G401 (cell line): ENCODE results near the gene TMX1. TPM values are rescaled to one million over a fixed set of nuclear protein-coding genes. Genes with fewer than 3 reads are reported as not detected.

ENCODE experiments used
- DNase-seq: peaks from one replicate; pipeline ENCODE4 v3.0.0-alpha.2; 2015; ENCODE audit warnings: low spot score
- in situ Hi-C: cut with HindIII; loops from 2 replicates; pipeline ENCODE4 v1.10.0; 2016; ENCODE audit warnings: low sequenced_read_pairs, mixed read lengths
- total RNA-seq: library from RNA; depleted of rRNA; stranded (reverse); fragments of >200 nt; shearing (Covaris generic); gene quantifications from 2 replicates; pipeline ENCODE4 v1.2.3, GENCODE V29; 2014

Gene TMX1
- total RNA-seq, 1 experiment from 2014 or later: 57.2 TPM

GRCh38 chr14:51236314-51236713 lies 3.7 kb upstream of the TMX1 start:
- in situ Hi-C loops: no loop called here
- DNase-seq: no peak

- in situ Hi-C loops: no loop called here
- DNase-seq: no peak
Observed at GRCh38 chr14:51240804-51241380, 845 bp downstream of the TMX1 start.

- peak; percentile 49 for DNase-seq
- in situ Hi-C loops: no loop called here
Observed at GRCh38 chr14:51242545-51243490, 2.8 kb downstream of the TMX1 start.

GRCh38 chr14:51244591-51244990 lies 4.5 kb downstream of the TMX1 start:
- no peak for DNase-seq
- in situ Hi-C loops: no loop called here

GRCh38 chr14:51246032-51246431 lies 6.0 kb downstream of the TMX1 start:
- in situ Hi-C loops: no loop called here
- DNase-seq: no peak

- peak; percentile 24 for DNase-seq
- in situ Hi-C loops: no loop called here
Observed at GRCh38 chr14:51248016-51248987, 8.3 kb downstream of the TMX1 start.

GRCh38 chr14:51251486-51251885 lies 11.4 kb downstream of the TMX1 start:
- DNase-seq: no peak
- in situ Hi-C loops: no loop called here

- DNase-seq: no peak
- in situ Hi-C loops: no loop called here
Observed at GRCh38 chr14:51253880-51254279, 13.8 kb downstream of the TMX1 start.

GRCh38 chr14:51258280-51258679 lies 18.2 kb downstream of the TMX1 start:
- in situ Hi-C loops: no loop called here
- DNase-seq: no peak

- in situ Hi-C loops: no loop called here
- no peak for DNase-seq
Observed at GRCh38 chr14:51258788-51259187, 18.7 kb downstream of the TMX1 start.

GRCh38 chr14:51260225-51260624 lies 20.2 kb downstream of the TMX1 start:
- DNase-seq: no peak
- in situ Hi-C loops: no loop called here

GRCh38 chr14:51261151-51261550 lies 21.1 kb downstream of the TMX1 start:
- in situ Hi-C loops: no loop called here
- no peak for DNase-seq

- no peak for DNase-seq
- in situ Hi-C loops: no loop called here
Observed at GRCh38 chr14:51262868-51263267, 22.8 kb downstream of the TMX1 start.

GRCh38 chr14:51269634-51270033 lies 29.6 kb downstream of the TMX1 start:
- in situ Hi-C loops: no loop called here
- no peak for DNase-seq

- in situ Hi-C loops: no loop called here
Observed at GRCh38 chr14:51276605-51277004, 36.6 kb downstream of the TMX1 start.

GRCh38 chr14:51277753-51278415 lies 37.8 kb downstream of the TMX1 start:
- in situ Hi-C loops: no loop called here
- DNase-seq: no peak

More at GRCh38 chr14:51276605-51277004, 36.6 kb downstream of the TMX1 start:
- DNase-seq: no peak

GRCh38 chr14:51282517-51282916 lies 42.5 kb downstream of the TMX1 start:
- no peak for DNase-seq
- in situ Hi-C loops: no loop called here

- DNase-seq: peak; percentile 87
- in situ Hi-C loops: no loop called here
Observed at GRCh38 chr14:51283402-51284085, 43.5 kb downstream of the TMX1 start.
